ENCODE results near the gene RBM43. TPM values are rescaled to one million over a fixed set of nuclear protein-coding genes. Genes with fewer than 3 reads are reported as not detected.
"Not testable (repeated sequence)": the region's sequence is repeated elsewhere in the genome, so short reads cannot be mapped to it uniquely, and the experiment has no call there.

The RBM43 gene
- total RNA-seq, result 1 to 10 TPM; 1.9 to 2.2 TPM

DNA sequence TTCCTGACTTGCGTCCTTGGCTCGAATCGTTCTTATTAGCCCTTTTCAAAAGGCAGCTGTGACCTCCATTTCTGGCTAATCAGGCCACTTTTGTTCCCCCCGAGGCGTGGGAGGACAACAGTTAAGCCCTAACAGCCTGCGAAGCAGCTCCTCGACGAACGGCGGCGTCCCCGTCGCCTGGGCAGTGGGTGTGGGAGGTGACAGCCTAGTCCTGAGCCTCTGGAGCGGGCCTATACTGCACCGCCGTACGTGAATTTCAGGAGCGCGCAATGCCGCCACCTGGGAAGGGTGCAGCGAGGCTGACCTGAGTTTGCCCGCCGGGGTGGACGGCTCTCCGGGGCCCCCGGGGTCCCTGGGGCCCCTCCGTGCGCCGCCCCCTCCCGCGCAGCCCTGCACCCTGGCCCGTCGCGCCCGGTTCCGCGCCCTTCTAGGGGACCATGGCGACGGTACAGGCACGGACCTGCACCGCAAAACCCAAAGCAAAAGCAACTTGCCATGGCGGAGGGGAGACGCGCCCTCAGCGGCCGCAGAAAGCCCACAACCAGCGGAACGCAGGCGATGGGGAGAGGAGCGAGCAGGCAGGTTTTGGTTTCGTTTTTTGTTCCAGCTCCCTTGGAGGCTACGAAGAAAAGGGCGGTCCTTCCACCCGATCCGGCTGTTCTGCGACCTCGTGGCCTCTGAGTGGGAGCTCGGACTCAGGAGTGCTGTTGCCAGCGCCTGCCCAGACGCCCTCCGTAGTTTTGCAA, at the start of gene RBM43:
Gene RBM43 (minus strand): TSS at position 633 of the 746 bp plus-strand sequence. CDS start 136 bp downstream, at position 497.
- CTCF ChIA-PET, result interaction anchor here (0.5 to 1.3 kb wide), 4 partner anchors 12 to 149 kb away, joined by 3 read pairs; partner anchors contain the start of genes NMI and RIF1
- POLR2A ChIA-PET, result interaction anchor here (0.5 to 1.5 kb wide), 4 partner anchors 24 to 1674 kb away, joined by 3 to 17 read pairs (median 6); partner anchors contain the start of genes MMADHC, NMI and PRPF40A

DNA sequence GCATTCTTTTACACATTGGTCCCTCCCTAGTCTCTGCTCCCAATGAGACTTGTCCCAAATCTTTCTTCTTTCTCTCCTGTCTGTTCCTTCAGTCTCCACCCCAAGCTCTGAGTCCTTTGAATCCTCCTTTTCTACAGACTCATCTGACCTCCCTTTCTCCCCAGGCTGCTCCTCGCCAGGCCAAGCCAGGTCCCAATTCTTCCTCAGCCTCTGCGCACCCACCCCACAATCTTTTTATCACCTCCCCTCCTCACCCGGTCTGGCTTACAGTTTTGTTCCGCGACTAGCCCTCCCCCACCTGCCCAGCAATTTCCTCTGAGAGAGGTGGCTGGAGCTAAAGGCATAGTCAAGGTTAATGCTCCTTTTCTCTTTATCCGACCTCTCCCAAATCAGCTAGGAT, 48.6 kb upstream of the RBM43 start:
- POLR2A ChIA-PET, CTCF ChIA-PET: not testable (repeated sequence)

DNA sequence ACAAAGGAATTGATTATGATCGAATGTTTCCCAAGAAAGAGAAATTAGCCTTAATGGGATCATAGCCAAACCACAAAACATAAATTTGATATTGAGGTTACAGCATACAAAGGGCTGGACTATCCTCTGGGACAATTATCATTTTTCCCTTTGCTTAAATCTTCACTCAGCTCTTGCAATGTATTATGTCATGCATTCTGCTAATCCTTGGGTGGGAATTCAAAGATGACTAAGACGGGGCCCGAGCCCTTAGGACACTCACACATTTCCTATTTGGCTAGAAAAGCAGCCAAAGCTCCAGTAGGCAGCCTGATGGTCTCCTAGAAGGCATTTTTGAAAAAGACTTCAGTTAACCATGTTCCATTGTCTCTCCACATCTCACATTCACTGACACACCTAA, 45.0 kb upstream of the RBM43 start:
- ChIA-PET CTCF (no interaction called here), POLR2A (no interaction called here)

DNA sequence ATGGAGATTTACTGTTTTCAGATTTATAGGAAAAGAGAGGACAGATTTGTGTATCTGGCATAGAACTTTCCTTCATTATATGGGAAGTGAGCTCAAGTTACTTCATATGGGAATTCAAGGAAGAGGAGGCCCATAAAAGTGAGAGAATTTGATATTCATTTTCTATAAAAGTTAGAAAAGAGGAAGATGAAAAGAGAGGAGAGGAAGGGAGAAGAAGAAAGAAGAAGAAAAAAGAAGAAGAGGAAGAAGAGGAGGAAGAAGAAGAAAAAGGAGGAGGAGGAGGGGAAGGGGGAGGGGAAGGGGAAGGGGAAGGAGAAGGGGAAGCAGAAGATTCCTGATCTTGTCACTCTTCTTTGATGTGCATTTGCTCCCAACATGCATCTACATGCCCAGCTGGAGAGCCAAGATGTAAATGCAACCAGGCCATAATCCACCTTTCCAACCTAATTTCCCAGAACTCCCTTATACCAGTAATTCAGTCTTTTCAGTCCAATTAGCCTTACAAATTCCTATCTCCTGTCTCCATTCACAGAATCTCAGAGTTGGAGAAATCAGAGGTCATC, 43.5 kb upstream of the RBM43 start:
- POLR2A ChIA-PET, result no interaction called here
- CTCF ChIA-PET, result no interaction called here

DNA sequence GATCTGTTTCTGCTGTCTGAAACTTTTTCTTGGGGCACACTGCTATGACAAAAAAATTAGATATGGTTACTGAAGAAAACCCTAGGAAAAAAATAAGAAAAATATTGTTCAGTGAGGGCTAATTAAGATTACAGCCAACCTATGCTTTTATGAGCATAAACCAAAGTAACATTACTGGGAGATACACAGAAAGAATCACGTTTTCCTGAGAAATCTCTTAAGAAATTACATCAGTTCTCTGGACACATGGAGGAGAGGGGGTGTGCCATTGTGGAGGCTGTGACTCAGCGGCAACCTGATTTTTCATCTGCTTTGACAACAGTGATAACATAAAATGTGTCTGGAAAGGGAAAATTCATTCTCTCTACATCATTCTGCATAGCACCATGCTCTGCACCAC, 41.2 kb upstream of the RBM43 start:
- ChIA-PET CTCF (no interaction called here), POLR2A (no interaction called here)

DNA sequence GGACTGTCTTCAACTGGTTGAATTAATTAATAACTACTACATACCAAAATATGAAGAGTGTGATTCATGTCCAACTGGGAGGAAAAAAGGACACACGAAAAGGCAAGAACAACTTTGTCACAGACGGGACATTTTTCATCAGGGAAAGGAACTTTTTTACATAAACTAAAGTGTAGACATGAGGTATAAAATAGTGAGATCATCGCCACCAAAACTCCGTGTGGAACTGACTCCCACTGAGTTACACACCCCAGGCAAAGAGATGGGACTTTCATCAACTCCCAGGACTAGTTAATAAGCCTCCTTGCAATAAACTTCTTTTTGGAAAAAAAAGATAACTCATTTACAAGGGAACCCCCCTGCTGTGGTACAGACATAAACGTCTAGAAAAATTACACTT, 40.7 kb upstream of the RBM43 start:
- ChIA-PET CTCF (no interaction called here), POLR2A (no interaction called here)

DNA sequence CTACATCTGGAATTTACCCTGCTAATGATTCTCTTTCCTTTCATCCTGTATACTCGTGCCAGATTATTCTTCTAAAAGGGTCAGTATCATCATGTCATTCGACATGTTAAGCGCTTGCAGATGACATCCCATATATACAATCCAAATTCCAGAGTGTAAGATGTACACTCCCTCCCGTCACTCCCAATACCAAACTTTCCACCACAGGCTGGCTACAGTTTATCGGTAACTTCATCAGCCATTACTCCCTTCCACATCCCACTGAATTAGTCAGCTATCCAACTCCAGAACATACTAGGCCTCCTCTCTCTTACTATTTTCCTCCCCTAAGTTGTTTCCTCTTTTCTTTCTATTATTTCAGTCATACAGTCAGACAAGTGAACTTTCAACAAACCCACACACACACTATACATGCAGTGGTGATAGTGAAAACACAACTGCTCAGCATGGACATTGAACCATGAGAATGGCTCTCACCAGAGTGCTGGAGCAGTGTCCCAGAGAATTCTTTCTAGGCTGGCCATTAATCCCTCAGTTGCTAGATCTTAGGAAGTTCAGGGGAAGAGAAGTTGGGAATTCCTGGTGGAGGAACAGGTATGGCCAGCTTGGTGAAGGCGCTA, 38.4 kb upstream of the RBM43 start:
- ChIA-PET POLR2A (no interaction called here), CTCF (no interaction called here)

DNA sequence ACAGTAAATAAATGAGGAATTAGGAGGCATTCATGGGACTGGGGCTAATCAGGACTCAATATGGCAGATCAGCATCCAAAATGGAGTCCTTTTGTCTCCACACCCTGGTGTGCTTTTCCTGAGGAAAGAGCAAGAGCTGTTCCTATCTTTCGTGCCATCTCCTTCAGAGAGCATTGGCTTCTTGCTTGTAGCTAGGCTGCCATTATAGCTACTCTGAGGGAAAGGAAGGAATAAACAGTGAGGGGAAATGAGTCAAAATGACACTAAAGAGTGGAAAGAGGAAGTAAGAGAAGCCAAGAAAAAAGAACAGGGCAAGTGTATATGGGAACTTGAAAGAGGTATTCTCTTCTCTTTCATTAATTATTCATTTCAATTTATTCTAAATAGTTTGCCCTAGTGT, 36.2 kb upstream of the RBM43 start:
- ChIA-PET CTCF (interaction anchor here (1.4 kb wide), 1 partner anchor 8 kb away, joined by 4 read pairs; no protein-coding TSS in a partner anchor), POLR2A (no interaction called here)

DNA sequence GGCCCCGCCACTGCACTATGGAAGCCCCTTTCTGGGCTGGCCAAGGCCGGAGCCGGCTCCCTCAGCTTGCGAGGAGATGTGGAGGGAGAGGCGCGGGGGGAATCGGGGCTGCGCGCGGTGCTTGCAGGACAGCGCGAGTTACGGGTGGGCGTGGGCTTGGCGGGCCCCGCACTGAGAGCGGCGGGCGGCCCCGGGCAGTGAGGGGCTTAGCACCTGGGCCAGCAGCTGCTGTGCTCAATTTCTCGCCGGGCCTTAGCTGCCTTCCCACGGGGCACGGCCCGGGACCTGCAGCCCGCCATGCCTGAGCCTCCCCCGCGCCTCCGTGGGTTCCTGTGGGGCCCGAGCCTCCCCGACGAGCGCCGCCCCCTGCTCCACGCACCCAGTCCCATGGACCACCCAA, 34.3 kb upstream of the RBM43 start:
- POLR2A ChIA-PET, CTCF ChIA-PET: not testable (repeated sequence)

DNA sequence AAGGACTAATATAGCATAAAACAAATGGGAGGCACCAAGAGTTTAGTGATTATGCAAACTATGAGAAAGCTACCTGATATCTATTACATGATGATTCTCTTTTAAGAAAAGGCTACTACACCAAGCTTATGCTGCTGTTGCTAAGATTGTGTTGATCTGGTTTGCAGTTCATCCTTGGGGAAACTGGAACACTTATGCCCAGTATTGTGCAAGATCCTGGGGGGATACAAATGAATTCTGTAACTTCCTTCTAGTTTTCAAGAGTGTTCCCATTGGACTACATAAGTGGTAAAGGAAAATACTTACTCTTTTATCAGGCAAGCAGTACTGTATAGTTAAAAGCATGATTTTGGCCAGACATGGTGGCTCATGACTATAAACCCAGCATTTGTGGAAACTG, 30.9 kb upstream of the RBM43 start:
- CTCF ChIA-PET, result no interaction called here
- POLR2A ChIA-PET, result no interaction called here

DNA sequence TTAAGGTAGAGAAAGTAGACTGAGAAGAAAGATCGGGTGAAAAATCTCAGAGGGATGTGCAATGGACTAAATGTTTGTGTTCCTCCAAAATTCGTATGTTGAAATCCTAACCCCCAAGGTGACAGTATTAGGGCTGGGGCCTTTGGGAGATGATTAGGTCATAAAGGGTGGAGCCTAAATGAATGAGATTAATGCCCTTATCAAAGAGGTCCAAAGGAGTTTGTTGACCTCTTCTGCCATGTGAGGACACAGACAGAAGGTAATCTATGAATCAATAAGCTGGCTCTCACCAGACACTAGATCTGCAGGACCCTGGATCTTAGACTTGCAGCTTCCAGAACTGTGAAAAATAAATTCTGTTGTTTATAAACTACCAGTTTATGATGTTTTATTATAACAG, 30.5 kb upstream of the RBM43 start:
- POLR2A ChIA-PET, result no interaction called here

DNA sequence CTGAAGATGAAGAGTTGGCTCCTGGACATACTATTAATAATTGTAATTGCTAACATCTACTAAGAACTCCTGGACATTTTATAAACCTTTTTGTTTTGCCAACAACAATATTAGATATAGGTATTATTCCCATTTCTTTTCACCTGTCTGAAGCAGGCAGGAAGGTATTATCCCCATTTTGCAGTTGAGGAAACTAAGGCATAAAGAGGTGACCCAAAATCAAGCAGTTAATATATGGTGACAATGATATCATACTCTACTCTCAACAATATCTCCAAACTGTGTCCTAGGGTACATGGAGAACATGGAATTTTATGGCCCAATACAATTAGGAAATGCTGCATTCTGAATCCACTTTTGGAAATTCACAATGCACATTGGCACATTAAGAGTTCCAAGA, 29.6 kb upstream of the RBM43 start:
- ChIA-PET CTCF (interaction anchor here (1.1 kb wide), 2 partner anchors 31 to 118 kb away, joined by 3 to 4 read pairs; partner anchors contain the start of gene RIF1), POLR2A (no interaction called here)

More for the DNA sequence above, 30.5 kb upstream of the RBM43 start:
- CTCF ChIA-PET, result no interaction called here

DNA sequence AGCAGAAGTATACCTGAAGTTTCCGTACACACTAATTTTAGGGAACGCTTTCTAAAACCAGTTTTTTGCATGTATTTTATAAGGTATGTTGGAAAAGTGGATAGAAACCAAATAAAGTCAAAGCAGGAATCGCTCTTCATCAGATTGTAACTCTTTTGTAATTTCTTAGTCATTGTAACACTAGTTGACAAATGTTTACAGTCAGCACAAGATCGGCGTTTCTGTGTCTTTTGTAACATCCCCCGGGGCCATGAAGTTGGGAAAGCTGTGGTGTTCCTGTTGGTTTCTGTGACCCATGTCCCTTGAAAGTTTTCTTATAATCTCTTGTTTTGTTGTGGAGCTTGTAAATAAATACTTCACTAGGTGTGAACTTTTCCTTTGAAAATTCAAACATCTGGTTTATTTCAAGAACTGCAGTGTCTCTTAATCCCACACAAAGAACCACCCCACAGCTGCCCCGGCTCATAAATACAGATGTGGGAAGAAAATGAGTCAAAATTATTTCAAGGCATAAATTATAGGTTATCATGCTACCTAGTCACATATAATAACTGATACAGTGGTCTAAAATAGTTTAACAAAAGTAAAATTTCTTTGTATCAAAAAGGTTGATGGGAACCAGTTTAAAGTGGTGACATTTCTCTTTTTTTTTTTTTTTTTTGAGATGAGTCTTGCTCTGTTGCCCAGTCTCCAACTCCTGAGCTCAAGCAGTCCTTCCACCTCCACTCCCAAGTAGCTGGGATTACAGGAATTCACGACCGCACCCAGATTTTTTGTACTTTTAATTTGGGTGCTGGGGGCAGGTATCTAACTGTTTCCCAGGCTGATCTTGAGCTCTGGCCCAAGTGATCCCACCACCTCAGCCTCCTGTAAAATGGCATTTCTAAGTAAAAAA, 28.6 kb upstream of the RBM43 start:
- ChIA-PET POLR2A (interaction anchor here (0.6 to 2.5 kb wide), 2 partner anchors 26 to 29 kb away, joined by 3 to 17 read pairs; partner anchors contain the start of gene RBM43), CTCF (interaction anchor here (0.9 to 1.2 kb wide), 4 partner anchors 8 to 119 kb away, joined by 3 to 5 read pairs (median 4); partner anchors contain the start of gene RIF1)

DNA sequence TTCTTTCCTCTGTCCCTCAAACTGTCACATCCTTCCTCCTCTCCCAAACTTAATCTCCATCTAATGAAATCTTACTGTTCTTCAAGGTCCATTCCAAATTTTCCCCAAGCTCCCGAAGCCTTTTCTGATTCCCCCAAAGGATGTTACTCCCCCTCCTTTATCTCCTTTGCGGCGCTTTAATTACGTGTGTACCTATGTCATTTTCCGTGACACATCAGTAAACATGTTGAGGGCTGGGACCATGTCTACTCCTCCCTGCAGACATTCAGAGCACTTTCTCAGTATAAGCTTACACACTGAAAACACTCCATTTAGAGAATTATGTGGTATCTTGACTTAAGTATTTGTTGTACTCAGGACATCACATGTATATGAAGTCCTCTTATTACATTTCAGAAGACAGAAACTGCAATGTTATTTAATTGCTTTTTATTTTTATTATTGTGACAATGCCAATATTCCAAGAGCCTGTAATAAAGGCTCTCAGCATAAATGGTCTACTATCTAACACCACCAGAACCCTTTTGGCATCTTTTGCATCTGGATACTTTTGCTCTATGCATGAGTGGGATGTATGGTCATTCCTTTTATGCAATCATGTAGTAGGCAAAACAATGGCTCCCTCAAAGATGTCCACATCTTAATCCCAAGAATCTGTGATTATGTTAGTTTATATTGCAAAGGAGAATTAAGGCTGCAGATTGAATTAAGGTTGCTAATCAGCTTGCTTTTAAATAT, 26.0 kb upstream of the RBM43 start:
- POLR2A ChIA-PET, result interaction anchor here (0.7 to 2.5 kb wide), 2 partner anchors 26 to 32 kb away, joined by 3 to 17 read pairs; partner anchors contain the start of gene RBM43
- CTCF ChIA-PET, result no interaction called here

DNA sequence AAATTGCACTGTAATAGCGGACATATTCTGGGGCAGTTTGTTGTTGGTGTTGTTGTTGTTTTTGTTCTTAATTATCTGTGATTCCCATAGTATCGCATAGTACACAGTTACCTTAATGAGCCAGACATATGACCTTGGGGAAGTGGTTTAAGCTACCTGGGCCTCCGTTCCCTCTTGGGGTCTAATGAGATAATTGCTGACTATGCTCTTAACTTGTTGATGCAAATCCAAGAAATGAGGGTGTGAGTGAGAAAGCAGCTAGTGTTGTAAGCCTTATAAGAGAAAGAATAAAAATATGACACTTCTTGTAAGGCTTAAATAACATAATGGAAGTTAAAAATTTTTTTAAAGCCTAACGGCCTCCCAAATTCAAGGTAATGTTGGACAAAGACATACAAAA, 20.7 kb upstream of the RBM43 start:
- POLR2A ChIA-PET, result no interaction called here

DNA sequence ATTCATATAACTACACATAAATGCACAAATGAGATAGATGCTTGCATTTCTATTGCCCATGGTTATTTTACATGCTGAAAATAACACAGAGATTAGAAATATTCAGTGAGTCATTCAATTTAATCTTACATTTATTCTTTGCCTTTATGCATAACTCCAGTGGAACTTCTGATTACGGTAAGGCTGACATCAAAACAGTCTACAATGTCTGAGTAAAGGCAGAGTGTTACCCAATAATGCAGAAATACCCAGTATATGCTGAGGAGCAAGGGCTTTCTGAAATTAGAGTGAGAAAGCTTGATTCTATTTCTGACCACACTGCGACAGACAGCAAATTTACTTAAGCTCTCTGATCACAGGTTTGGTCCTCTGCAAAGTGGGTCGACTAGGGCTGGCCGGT, 18.6 kb upstream of the RBM43 start:
- POLR2A ChIA-PET, result no interaction called here

More for the DNA sequence above, 20.7 kb upstream of the RBM43 start:
- CTCF ChIA-PET, result no interaction called here

DNA sequence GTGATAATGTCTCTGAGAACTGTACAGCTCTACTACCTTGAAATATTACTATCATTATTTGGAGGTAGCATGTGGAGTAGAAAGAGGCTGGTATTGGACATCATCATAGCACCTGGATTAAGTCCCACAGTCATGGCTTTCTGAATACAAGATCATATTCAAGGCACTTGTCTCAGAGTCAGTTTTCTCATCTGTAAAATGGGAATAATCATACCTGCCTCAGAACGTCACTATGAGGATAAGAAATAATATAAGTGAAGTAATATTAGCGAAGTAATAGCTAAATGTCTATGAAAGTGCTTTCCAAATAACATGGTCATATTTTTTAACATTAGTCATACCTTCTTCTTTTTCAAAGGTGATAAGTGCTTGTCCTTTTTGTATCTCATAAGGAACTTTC, 16.8 kb upstream of the RBM43 start:
- POLR2A ChIA-PET, result no interaction called here
- CTCF ChIA-PET, result interaction anchor here (0.6 kb wide), 1 partner anchor 84 kb away, joined by 3 read pairs; no protein-coding TSS in a partner anchor

More for the DNA sequence above, 18.6 kb upstream of the RBM43 start:
- CTCF ChIA-PET, result interaction anchor here (0.9 kb wide), 1 partner anchor 130 kb away, joined by 6 read pairs; the partner anchor contains the start of gene RIF1

DNA sequence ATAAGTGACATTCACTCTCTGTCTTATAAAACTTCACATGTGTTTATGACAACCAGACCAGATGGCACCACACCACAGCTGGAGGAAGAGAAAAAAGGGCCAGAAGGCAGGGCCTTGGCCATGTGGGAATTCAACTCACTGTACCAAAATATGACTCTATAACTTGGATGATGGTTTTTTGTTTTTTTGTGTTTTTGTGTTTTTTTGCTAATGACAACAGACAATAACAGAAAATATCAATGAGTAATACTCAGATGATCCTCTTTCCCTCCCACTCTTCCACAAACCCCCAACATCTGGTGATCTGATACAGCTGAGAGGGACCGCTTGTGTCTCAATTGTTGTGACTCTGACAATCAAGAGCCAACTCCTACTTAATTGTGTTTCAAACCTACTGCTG, 15.4 kb upstream of the RBM43 start:
- CTCF ChIA-PET, result no interaction called here
- POLR2A ChIA-PET, result no interaction called here

DNA sequence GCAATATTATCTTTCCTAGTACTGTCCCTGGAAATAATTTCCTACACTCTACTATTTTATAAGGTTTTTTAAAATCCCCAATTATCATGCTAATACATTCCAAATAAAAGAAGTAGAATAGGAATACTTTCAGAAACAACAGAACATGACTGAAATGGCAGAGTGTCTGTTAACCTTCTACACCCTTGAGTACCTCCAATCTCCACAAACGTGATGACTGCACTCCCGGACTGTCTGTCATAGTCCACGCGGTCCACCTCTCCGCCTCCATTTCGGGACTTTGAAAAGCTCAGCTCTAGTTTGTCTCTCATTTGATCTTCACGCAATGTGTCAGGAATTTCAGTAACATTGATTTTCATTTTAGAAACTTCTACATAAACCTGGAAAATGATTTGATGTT, 13.6 kb upstream of the RBM43 start:
- CTCF ChIA-PET, result no interaction called here
- POLR2A ChIA-PET, result interaction anchor here (0.6 kb wide), 1 partner anchor 50 kb away, joined by 5 read pairs; no protein-coding TSS in a partner anchor
